ENCODE data around the gene OTOA. TPM values are rescaled to one million over a fixed set of nuclear protein-coding genes. Genes with fewer than 3 reads are reported as not detected.
"Not testable (repeated sequence)": the region's sequence is repeated elsewhere in the genome, so short reads cannot be mapped to it uniquely, and the experiment has no call there.

The OTOA gene
- total RNA-seq, 1 donor from 2014 or later, result not detected

- Histone ChIP-seq H3K27me3 (no peaks in the 10 kb centered on the region), H3K9me3 (ENCODE audit: low read depth) (no peaks in the 10 kb centered on the region), H3K4me1 (no peaks in the 10 kb centered on the region), H3F3A (ENCODE audit: low read depth) (no peaks in the 10 kb centered on the region), H2AFZ (replicated peaks) (no peak overlapping the region), H3K79me2 (ENCODE audit: low read depth) (no peaks in the 10 kb centered on the region), H3K4me2 (no peak overlapping the region), H3K4me3 (no peak overlapping the region), H3K9ac (no peak overlapping the region), H4K20me1 (ENCODE audit: low read depth) (peaks cover 6% of the 10 kb centered on the region), H3K27ac (no peak overlapping the region), H3K36me3 (no peaks in the 10 kb centered on the region)
- no peak for DNase-seq (ENCODE audit: low spot score)
- H3K27ac Mint-ChIP-seq, result no peak overlapping the region
- H3K27me3 Mint-ChIP-seq (ENCODE audit: insufficient read depth, low read depth), result peaks cover 9% of the 10 kb centered on the region
- TF ChIP-seq EZH2 (IDR thresholded peaks at IDR 0.05), result no peak
- no peak for TF ChIP-seq EZH2phosphoT487 (IDR thresholded peaks at IDR 0.05)
- TF ChIP-seq CTCF (IDR thresholded peaks at IDR 0.05), result no peak
- no peaks in the 10 kb centered on the region for H3K36me3 Mint-ChIP-seq
- no peaks in the 10 kb centered on the region for H3K9me3 Mint-ChIP-seq
- H3K4me1 Mint-ChIP-seq, result no peaks in the 10 kb centered on the region
- H3K4me3 Mint-ChIP-seq, result no peak overlapping the region
Observed at GRCh38 chr16:21689107-21689506, 25.3 kb downstream of the OTOA start.

- not testable (repeated sequence) for H3K9me3 Mint-ChIP-seq; DNase-seq (ENCODE audit: low spot score); H3K27ac Mint-ChIP-seq
Observed at GRCh38 chr16:21690967-21691366, 27.2 kb downstream of the OTOA start.

GRCh38 chr16:21694609-21695008 is 30.8 kb downstream of the OTOA start:
- Histone ChIP-seq H3K27ac (no peak overlapping the region), H3K9ac (no peak overlapping the region), H3F3A (ENCODE audit: low read depth) (no peaks in the 10 kb centered on the region), H2AFZ (replicated peaks) (no peak overlapping the region), H3K27me3 (no peaks in the 10 kb centered on the region), H3K9me3 (ENCODE audit: low read depth) (no peaks in the 10 kb centered on the region), H4K20me1 (ENCODE audit: low read depth) (no peaks in the 10 kb centered on the region), H3K4me2 (no peak overlapping the region), H3K79me2 (ENCODE audit: low read depth) (no peaks in the 10 kb centered on the region), H3K4me3 (no peak overlapping the region), H3K4me1 (no peaks in the 10 kb centered on the region), H3K36me3 (no peaks in the 10 kb centered on the region)
- Mint-ChIP-seq H3K36me3 (no peaks in the 10 kb centered on the region), H3K4me1 (no peaks in the 10 kb centered on the region), H3K27ac (no peak overlapping the region), H3K4me3 (no peak overlapping the region), H3K27me3 (ENCODE audit: insufficient read depth, low read depth) (peaks cover 3% of the 10 kb centered on the region), H3K9me3 (no peaks in the 10 kb centered on the region)
- TF ChIP-seq EZH2phosphoT487 (IDR thresholded peaks at IDR 0.05) (no peak), CTCF (IDR thresholded peaks at IDR 0.05) (no peak), EZH2 (IDR thresholded peaks at IDR 0.05) (no peak)
- DNase-seq (ENCODE audit: low spot score), result no peak

More at GRCh38 chr16:21690967-21691366, 27.2 kb downstream of the OTOA start:
- not testable (repeated sequence) for H3K4me1 Mint-ChIP-seq; H3F3A ChIP-seq (ENCODE audit: low read depth); H3K9me3 ChIP-seq (ENCODE audit: low read depth); H3K27ac ChIP-seq; H3K4me3 ChIP-seq; H3K27me3 Mint-ChIP-seq (ENCODE audit: insufficient read depth, low read depth); H3K9ac ChIP-seq; H2AFZ ChIP-seq (replicated peaks); H3K36me3 ChIP-seq; H3K36me3 Mint-ChIP-seq; H3K79me2 ChIP-seq (ENCODE audit: low read depth); H4K20me1 ChIP-seq (ENCODE audit: low read depth); H3K4me1 ChIP-seq; H3K4me3 Mint-ChIP-seq; H3K27me3 ChIP-seq; H3K4me2 ChIP-seq

GRCh38 chr16:21697032-21697431 is 33.3 kb downstream of the OTOA start:
- Histone ChIP-seq H4K20me1 (ENCODE audit: low read depth) (no peaks in the 10 kb centered on the region), H3K27ac (no peak overlapping the region), H3K9ac (no peak overlapping the region), H3K27me3 (no peaks in the 10 kb centered on the region), H3K4me1 (no peaks in the 10 kb centered on the region), H3K36me3 (no peaks in the 10 kb centered on the region), H3K79me2 (ENCODE audit: low read depth) (no peaks in the 10 kb centered on the region), H3K9me3 (ENCODE audit: low read depth) (no peaks in the 10 kb centered on the region), H3K4me2 (no peak overlapping the region), H3K4me3 (no peak overlapping the region), H2AFZ (replicated peaks) (no peak overlapping the region), H3F3A (ENCODE audit: low read depth) (no peaks in the 10 kb centered on the region)
- no peaks in the 10 kb centered on the region for H3K4me1 Mint-ChIP-seq
- DNase-seq (ENCODE audit: low spot score), result no peak
- H3K36me3 Mint-ChIP-seq, result no peaks in the 10 kb centered on the region
- H3K4me3 Mint-ChIP-seq, result no peak overlapping the region
- H3K27ac Mint-ChIP-seq, result no peak overlapping the region
- no peaks in the 10 kb centered on the region for H3K9me3 Mint-ChIP-seq
- TF ChIP-seq EZH2 (IDR thresholded peaks at IDR 0.05) (no peak), CTCF (IDR thresholded peaks at IDR 0.05) (no peak), EZH2phosphoT487 (IDR thresholded peaks at IDR 0.05) (no peak)
- peaks cover 2% of the 10 kb centered on the region for H3K27me3 Mint-ChIP-seq (ENCODE audit: insufficient read depth, low read depth)
